Measurements from ENCODE around the gene SLC23A2.
"Not testable (repeated sequence)": the region's sequence is repeated elsewhere in the genome, so short reads cannot be mapped to it uniquely, and the experiment has no call there.

Gene SLC23A2

GRCh38 chr20:4982281-4982680 is 19.0 kb downstream of the SLC23A2 start:
- peaks cover 85% of the 10 kb centered on the region for H3K4me1 ChIP-seq (ENCODE audit: control insufficient read depth, low read length)
- H3K27ac ChIP-seq (ENCODE audit: low read depth, low read length), result no peak overlapping the region
- H3F3A ChIP-seq (ENCODE audit: control insufficient read depth, insufficient read depth), result peaks cover 29% of the 10 kb centered on the region
- H3K4me3 ChIP-seq (ENCODE audit: low read length), result no peak overlapping the region
- H4K20me1 ChIP-seq (ENCODE audit: control insufficient read depth, insufficient read depth, low read depth, low read length), result no peaks in the 10 kb centered on the region; the same call in 1 of the 2 replicates
- H3K9me2 ChIP-seq (replicated peaks; ENCODE audit: control insufficient read depth, low read length), result no peaks in the 10 kb centered on the region
- TF ChIP-seq CTCF (IDR thresholded peaks at IDR 0.05; ENCODE audit: low read depth, low read length, poor library complexity, severe bottlenecking) (no peak), EZH2phosphoT487 (IDR thresholded peaks at IDR 0.05; ENCODE audit: borderline replicate concordance, low read length) (no peak)
- peaks cover 6% of the 10 kb centered on the region for H3K36me3 ChIP-seq (ENCODE audit: control insufficient read depth, low read length)
- no peak overlapping the region for H3K4me2 ChIP-seq (ENCODE audit: low read length)
- no peaks in the 10 kb centered on the region for H3K27me3 ChIP-seq (ENCODE audit: control insufficient read depth, low read length)
- H3K9me3 ChIP-seq (ENCODE audit: control insufficient read depth, insufficient read depth, low read length), result no peaks in the 10 kb centered on the region
- H3K79me2 ChIP-seq (ENCODE audit: control insufficient read depth, low read length), result peaks cover 99% of the 10 kb centered on the region

- Histone ChIP-seq H3F3A (ENCODE audit: control insufficient read depth, insufficient read depth) (peaks cover 16% of the 10 kb centered on the region), H3K9me3 (ENCODE audit: control insufficient read depth, insufficient read depth, low read length) (no peaks in the 10 kb centered on the region), H3K27ac (ENCODE audit: low read depth, low read length) (no peak overlapping the region), H3K79me2 (ENCODE audit: control insufficient read depth, low read length) (peaks cover 100% of the 10 kb centered on the region), H3K4me3 (ENCODE audit: low read length) (no peak overlapping the region), H3K4me2 (ENCODE audit: low read length) (no peak overlapping the region), H3K9me2 (replicated peaks; ENCODE audit: control insufficient read depth, low read length) (no peaks in the 10 kb centered on the region), H3K27me3 (ENCODE audit: control insufficient read depth, low read length) (no peaks in the 10 kb centered on the region), H4K20me1 (ENCODE audit: control insufficient read depth, insufficient read depth, low read depth, low read length) (no peaks in the 10 kb centered on the region; the same call in 1 of the 2 replicates), H3K36me3 (ENCODE audit: control insufficient read depth, low read length) (no peaks in the 10 kb centered on the region), H3K4me1 (ENCODE audit: control insufficient read depth, low read length) (peaks cover 85% of the 10 kb centered on the region)
- TF ChIP-seq EZH2phosphoT487 (IDR thresholded peaks at IDR 0.05; ENCODE audit: borderline replicate concordance, low read length) (no peak), CTCF (IDR thresholded peaks at IDR 0.05; ENCODE audit: low read depth, low read length, poor library complexity, severe bottlenecking) (no peak)
Observed at GRCh38 chr20:4979841-4980410, 21.4 kb downstream of the SLC23A2 start.

GRCh38 chr20:4978050-4978918 is 23.0 kb downstream of the SLC23A2 start:
- H4K20me1 ChIP-seq (ENCODE audit: control insufficient read depth, insufficient read depth, low read depth, low read length), result no peaks in the 10 kb centered on the region; the same call in 1 of the 2 replicates
- no peaks in the 10 kb centered on the region for H3K9me3 ChIP-seq (ENCODE audit: control insufficient read depth, insufficient read depth, low read length)
- TF ChIP-seq CTCF (IDR thresholded peaks at IDR 0.05; ENCODE audit: low read depth, low read length, poor library complexity, severe bottlenecking), result no peak
- no peak for TF ChIP-seq EZH2phosphoT487 (IDR thresholded peaks at IDR 0.05; ENCODE audit: borderline replicate concordance, low read length)
- H3K36me3 ChIP-seq (ENCODE audit: control insufficient read depth, low read length), result no peaks in the 10 kb centered on the region
- H3K79me2 ChIP-seq (ENCODE audit: control insufficient read depth, low read length), result peaks cover 99% of the 10 kb centered on the region
- peaks cover 29% of the 10 kb centered on the region for H3F3A ChIP-seq (ENCODE audit: control insufficient read depth, insufficient read depth)
- peak overlapping the region; percentile 35 for H3K4me2 ChIP-seq (ENCODE audit: low read length)
- H3K4me1 ChIP-seq (ENCODE audit: control insufficient read depth, low read length), result peaks cover 90% of the 10 kb centered on the region
- H3K27ac ChIP-seq (ENCODE audit: low read depth, low read length), result peak overlapping the region; percentile 41
- no peaks in the 10 kb centered on the region for H3K9me2 ChIP-seq (replicated peaks; ENCODE audit: control insufficient read depth, low read length)
- no peak overlapping the region for H3K4me3 ChIP-seq (ENCODE audit: low read length)
- no peaks in the 10 kb centered on the region for H3K27me3 ChIP-seq (ENCODE audit: control insufficient read depth, low read length)

- H3K36me3 ChIP-seq (ENCODE audit: control insufficient read depth, low read length); H3K9me2 ChIP-seq (replicated peaks; ENCODE audit: control insufficient read depth, low read length); H3K27me3 ChIP-seq (ENCODE audit: control insufficient read depth, low read length); H4K20me1 ChIP-seq (ENCODE audit: control insufficient read depth, insufficient read depth, low read depth, low read length); H3K9me3 ChIP-seq (ENCODE audit: control insufficient read depth, insufficient read depth, low read length): not testable (repeated sequence)
- Histone ChIP-seq H3K27ac (ENCODE audit: low read depth, low read length) (peak overlapping the region; percentile 86), H3K4me2 (ENCODE audit: low read length) (peak overlapping the region; percentile 74), H3K4me1 (ENCODE audit: control insufficient read depth, low read length) (peaks cover 94% of the 10 kb centered on the region), H3K4me3 (ENCODE audit: low read length) (peak overlapping the region; percentile 49), H3K79me2 (ENCODE audit: control insufficient read depth, low read length) (peaks cover 99% of the 10 kb centered on the region), H3F3A (ENCODE audit: control insufficient read depth, insufficient read depth) (peaks cover 33% of the 10 kb centered on the region)
Observed at GRCh38 chr20:4976014-4976413, 25.3 kb downstream of the SLC23A2 start.
